Neural progenitor cell (in vitro differentiated cells): Measurements from ENCODE around the gene ULK3.

Experiments used
- EZH2 ChIP-seq: fragments of 200-600 bp; sonication (generic); IDR thresholded peaks from 2 replicates; pipeline ENCODE4 v1.6.1; 2017; ENCODE audit warnings: antibody characterized with exemption, mild to moderate bottlenecking, moderate library complexity
- EZH2phosphoT487 ChIP-seq: fragments of 200-600 bp; sonication (generic); IDR thresholded peaks from 2 replicates; pipeline ENCODE4 v1.6.1; 2017; ENCODE audit warnings: antibody characterized with exemption
- TF ChIP-seq, protein P1 (sequence below): fragments of 200-600 bp; sonication (generic); IDR thresholded peaks from 2 replicates; pipeline ENCODE4 v1.5.1; 2017; ENCODE audit warnings: antibody characterized with exemption, mild to moderate bottlenecking

DNA sequence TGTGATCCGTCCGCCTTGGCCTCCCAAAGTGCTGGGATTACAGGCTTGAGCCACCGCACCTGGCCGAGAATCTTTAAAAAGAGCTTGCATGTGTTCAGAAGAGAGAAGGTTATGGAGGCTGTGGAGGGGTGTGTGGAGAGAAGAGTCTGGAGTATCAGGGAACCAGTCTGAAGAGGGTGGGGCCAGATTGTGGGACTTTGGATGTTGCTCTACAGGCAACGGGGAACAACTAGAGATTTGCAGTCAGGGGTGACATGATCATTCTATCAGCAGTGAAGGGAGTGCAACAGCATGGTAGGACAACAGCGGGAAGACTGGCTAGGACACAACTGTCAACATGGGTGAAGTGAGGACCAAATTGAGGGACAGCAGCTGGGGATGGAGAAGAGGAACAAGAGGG, 21.3 kb upstream of the ULK3 start:
- TF ChIP-seq, protein P1, sequence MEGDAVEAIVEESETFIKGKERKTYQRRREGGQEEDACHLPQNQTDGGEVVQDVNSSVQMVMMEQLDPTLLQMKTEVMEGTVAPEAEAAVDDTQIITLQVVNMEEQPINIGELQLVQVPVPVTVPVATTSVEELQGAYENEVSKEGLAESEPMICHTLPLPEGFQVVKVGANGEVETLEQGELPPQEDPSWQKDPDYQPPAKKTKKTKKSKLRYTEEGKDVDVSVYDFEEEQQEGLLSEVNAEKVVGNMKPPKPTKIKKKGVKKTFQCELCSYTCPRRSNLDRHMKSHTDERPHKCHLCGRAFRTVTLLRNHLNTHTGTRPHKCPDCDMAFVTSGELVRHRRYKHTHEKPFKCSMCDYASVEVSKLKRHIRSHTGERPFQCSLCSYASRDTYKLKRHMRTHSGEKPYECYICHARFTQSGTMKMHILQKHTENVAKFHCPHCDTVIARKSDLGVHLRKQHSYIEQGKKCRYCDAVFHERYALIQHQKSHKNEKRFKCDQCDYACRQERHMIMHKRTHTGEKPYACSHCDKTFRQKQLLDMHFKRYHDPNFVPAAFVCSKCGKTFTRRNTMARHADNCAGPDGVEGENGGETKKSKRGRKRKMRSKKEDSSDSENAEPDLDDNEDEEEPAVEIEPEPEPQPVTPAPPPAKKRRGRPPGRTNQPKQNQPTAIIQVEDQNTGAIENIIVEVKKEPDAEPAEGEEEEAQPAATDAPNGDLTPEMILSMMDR = no peak
- TF ChIP-seq EZH2 (no peak), EZH2phosphoT487 (no peak)
